ENCODE measurements around the gene LUC7L2. TPM values are rescaled to one million over a fixed set of nuclear protein-coding genes. Genes with fewer than 3 reads are reported as not detected.
A peak's percentile ranks its signal among the peaks of the same experiment; 100 is the strongest.
"Not testable (repeated sequence)": the region's sequence is repeated elsewhere in the genome, so short reads cannot be mapped to it uniquely, and the experiment has no call there.

LUC7L2 gene
- total RNA-seq, 1 donor, result 57.0 TPM

DNA sequence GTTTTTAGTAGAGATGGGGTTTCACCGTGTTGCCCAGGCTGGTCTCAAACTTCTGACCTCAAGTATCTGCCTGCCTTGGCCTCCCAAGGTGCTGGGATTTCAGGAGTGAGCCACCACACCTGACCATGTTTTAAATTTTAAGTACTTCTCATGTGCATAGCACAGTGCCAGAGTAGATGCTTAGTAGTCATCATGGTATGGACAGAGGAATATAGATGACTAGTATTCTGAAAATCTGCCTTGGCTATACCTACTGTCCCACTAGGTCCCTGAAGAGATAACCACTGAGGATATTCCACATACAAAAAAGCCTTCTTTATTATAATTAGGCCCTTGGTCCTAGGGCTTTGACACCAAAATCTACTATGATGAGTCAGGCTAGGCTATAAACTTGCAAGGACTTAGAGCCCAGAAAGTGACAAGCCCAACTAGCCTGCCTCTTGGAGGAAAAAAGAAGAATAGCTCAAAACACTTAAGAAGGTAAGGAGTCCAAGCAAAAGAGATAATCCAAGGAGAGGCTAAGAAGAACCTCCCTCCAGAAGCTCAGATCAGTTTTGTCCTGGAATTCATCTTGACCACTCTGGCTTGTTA, 34.0 kb downstream of the LUC7L2 start:
- TF ChIP-seq, protein P1, sequence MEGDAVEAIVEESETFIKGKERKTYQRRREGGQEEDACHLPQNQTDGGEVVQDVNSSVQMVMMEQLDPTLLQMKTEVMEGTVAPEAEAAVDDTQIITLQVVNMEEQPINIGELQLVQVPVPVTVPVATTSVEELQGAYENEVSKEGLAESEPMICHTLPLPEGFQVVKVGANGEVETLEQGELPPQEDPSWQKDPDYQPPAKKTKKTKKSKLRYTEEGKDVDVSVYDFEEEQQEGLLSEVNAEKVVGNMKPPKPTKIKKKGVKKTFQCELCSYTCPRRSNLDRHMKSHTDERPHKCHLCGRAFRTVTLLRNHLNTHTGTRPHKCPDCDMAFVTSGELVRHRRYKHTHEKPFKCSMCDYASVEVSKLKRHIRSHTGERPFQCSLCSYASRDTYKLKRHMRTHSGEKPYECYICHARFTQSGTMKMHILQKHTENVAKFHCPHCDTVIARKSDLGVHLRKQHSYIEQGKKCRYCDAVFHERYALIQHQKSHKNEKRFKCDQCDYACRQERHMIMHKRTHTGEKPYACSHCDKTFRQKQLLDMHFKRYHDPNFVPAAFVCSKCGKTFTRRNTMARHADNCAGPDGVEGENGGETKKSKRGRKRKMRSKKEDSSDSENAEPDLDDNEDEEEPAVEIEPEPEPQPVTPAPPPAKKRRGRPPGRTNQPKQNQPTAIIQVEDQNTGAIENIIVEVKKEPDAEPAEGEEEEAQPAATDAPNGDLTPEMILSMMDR (IDR thresholded peaks at IDR 0.05; ENCODE audit: insufficient read depth, low read depth, low read length), result no peak
- H3K4me3 ChIP-seq (ENCODE audit: low read depth, low read length), result no peak overlapping the region
- peak; percentile 13 for DNase-seq (ENCODE audit: low read depth)

GRCh38 chr7:139394540-139394939, 34.8 kb downstream of the LUC7L2 start:
- TF ChIP-seq, protein P1 (IDR thresholded peaks at IDR 0.05; ENCODE audit: insufficient read depth, low read depth, low read length), result no peak
- no peak overlapping the region for H3K4me3 ChIP-seq (ENCODE audit: low read depth, low read length)
- no peak for DNase-seq (ENCODE audit: low read depth)

- TF ChIP-seq, protein P1 (IDR thresholded peaks at IDR 0.05; ENCODE audit: insufficient read depth, low read depth, low read length), result no peak
- no peak overlapping the region for H3K4me3 ChIP-seq (ENCODE audit: low read depth, low read length)
- peak; percentile 10 for DNase-seq (ENCODE audit: low read depth)
Observed at GRCh38 chr7:139396323-139396951, 36.7 kb downstream of the LUC7L2 start.

DNA sequence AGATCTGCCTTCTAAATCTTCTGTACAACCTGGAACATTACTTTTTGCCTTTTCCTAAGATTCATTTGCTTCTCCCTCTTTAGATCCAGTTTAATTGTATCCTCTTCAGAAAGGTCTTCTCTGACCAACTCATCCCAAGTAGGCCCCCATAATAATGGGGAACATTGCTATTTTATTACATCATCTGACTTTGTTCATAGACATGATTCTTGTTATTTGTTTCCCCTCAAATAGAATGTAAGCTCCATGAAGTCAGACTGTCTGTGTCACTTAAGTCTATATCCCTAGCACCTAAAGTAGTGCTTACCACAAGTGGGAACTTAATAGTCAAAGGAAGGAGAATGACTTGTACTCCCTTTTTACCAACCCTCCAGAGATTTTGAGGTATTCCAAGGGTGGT, 37.5 kb downstream of the LUC7L2 start:
- DNase-seq (ENCODE audit: low read depth), result no peak
- TF ChIP-seq, protein P1 (IDR thresholded peaks at IDR 0.05; ENCODE audit: insufficient read depth, low read depth, low read length), result no peak
- no peak overlapping the region for H3K4me3 ChIP-seq (ENCODE audit: low read depth, low read length)

DNA sequence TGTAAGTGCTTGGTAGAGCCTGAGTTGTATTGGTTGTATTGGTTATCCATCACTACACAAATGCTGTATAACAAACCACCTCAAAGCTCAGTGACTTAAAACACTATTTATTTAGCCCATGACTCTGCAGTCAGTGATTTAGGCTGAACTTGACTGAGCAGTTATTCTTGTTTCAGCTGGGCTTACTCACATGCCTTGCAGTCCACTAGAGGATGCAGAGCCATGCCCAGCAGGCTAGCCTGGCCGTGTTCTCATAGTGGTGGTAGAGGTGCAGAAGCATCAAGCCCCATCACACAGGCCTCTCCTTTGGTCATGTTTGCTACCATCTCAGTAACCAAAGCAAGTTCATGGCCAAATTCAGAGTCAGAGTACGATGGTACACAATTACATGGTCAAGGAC, 43.9 kb downstream of the LUC7L2 start:
- no peak for DNase-seq (ENCODE audit: low read depth)

GRCh38 chr7:139407555-139407954, 47.9 kb downstream of the LUC7L2 start:
- no peak overlapping the region for H3K4me3 ChIP-seq (ENCODE audit: low read depth, low read length)
- DNase-seq (ENCODE audit: low read depth), result no peak
- TF ChIP-seq, protein P1 (IDR thresholded peaks at IDR 0.05; ENCODE audit: insufficient read depth, low read depth, low read length), result no peak

More for the DNA sequence above, 43.9 kb downstream of the LUC7L2 start:
- TF ChIP-seq, protein P1 (IDR thresholded peaks at IDR 0.05; ENCODE audit: insufficient read depth, low read depth, low read length), result no peak
- H3K4me3 ChIP-seq (ENCODE audit: low read depth, low read length), result no peak overlapping the region

GRCh38 chr7:139414743-139415402, 55.2 kb downstream of the LUC7L2 start:
- not testable (repeated sequence) for DNase-seq (ENCODE audit: low read depth); H3K4me3 ChIP-seq (ENCODE audit: low read depth, low read length)
